Neural cell (in vitro differentiated cells): Measurements from ENCODE around the gene CELF4. TPM values are rescaled to one million over a fixed set of nuclear protein-coding genes. Genes with fewer than 3 reads are reported as not detected.

Experiments
- H2AFZ ChIP-seq: fragments of 200-600, 300-800 bp; sonication (generic), shearing (Covaris generic); 2 replicates; pipeline ENCODE4 v1.6.0; 2014; ENCODE audit warnings: low read depth, mild to moderate bottlenecking, antibody characterized with exemption, low read length, moderate library complexity
- H3F3A ChIP-seq: fragments of 200-600 bp; shearing (Covaris generic); 2 replicates; pipeline ENCODE4 v1.6.1; 2016; ENCODE audit warnings: mild to moderate bottlenecking, moderate library complexity, mixed read lengths, antibody characterized with exemption, low read length; ENCODE audit not compliant: insufficient read depth, poor library complexity, severe bottlenecking
- H3K27ac ChIP-seq: fragments of 200-600, 300-800 bp; sonication (generic), shearing (Covaris generic); 2 replicates; pipeline ENCODE4 v1.5.1; 2014; ENCODE audit warnings: mild to moderate bottlenecking, low read length, moderate library complexity
- H3K27me3 ChIP-seq: fragments of 300-800, 200-600 bp; sonication (generic), shearing (Covaris generic); 2 replicates; pipeline ENCODE4 v1.6.0; 2014; ENCODE audit warnings: mild to moderate bottlenecking, low read depth, low read length, moderate library complexity; ENCODE audit not compliant: insufficient read depth
- H3K36me3 ChIP-seq: fragments of 300-800, 200-600 bp; sonication (generic), shearing (Covaris generic); 2 replicates; pipeline ENCODE4 v1.5.1; 2014; ENCODE audit warnings: mild to moderate bottlenecking, antibody characterized with exemption, low read length, moderate library complexity; ENCODE audit not compliant: insufficient read depth
- H3K4me2 ChIP-seq: fragments of 300-800, 200-600 bp; sonication (generic), shearing (Covaris generic); 2 replicates; pipeline ENCODE4 v1.6.0; 2014; ENCODE audit warnings: mild to moderate bottlenecking, low read length
- H3K4me3 ChIP-seq: fragments of 300-800, 200-600 bp; sonication (generic), shearing (Covaris generic); 2 replicates; pipeline ENCODE4 v1.5.1; 2014; ENCODE audit warnings: mild to moderate bottlenecking, low read length, moderate library complexity
- H3K79me2 ChIP-seq: fragments of 200-600 bp; shearing (Covaris generic); replicated peaks from 2 replicates; pipeline ENCODE4 v1.6.0; 2014; ENCODE audit warnings: mild to moderate bottlenecking, low read length, moderate library complexity; ENCODE audit not compliant: insufficient read depth
- H3K9ac ChIP-seq: fragments of 300-800, 200-600 bp; sonication (generic), shearing (Covaris generic); 2 replicates; pipeline ENCODE4 v1.6.1; 2016; ENCODE audit warnings: mild to moderate bottlenecking, low read length, mixed read lengths
- H3K9me2 ChIP-seq: fragments of 200-600 bp; shearing (Covaris generic); 2 replicates; pipeline ENCODE4 v1.6.1; 2016; ENCODE audit warnings: mild to moderate bottlenecking, low read length, mixed read lengths; ENCODE audit not compliant: insufficient read depth
- H3K9me3 ChIP-seq: fragments of 200-600, 300-800 bp; sonication (generic), shearing (Covaris generic); 2 replicates; pipeline ENCODE4 v1.6.1; 2016; ENCODE audit warnings: mild to moderate bottlenecking, mixed run types, low read length, moderate library complexity, mixed read lengths
- H4K20me1 ChIP-seq: fragments of 200-600 bp; shearing (Covaris generic); 2 replicates; pipeline ENCODE4 v1.6.1; 2016; ENCODE audit warnings: mild to moderate bottlenecking, mixed run types; ENCODE audit not compliant: insufficient read depth
- CTCF ChIP-seq: fragments of 450-650 bp; IDR thresholded peaks from 2 replicates; pipeline ENCODE4 v1.5.1; 2014; ENCODE audit warnings: antibody characterized with exemption, mild to moderate bottlenecking, moderate library complexity; ENCODE audit not compliant: poor library complexity, severe bottlenecking
- EP300 ChIP-seq: fragments of 450-650 bp; conservative IDR thresholded peaks from 2 replicates; pipeline ENCODE4 v1.6.1; 2014; ENCODE audit warnings: antibody characterized with exemption, mild to moderate bottlenecking, moderate library complexity; ENCODE audit not compliant: poor library complexity, severe bottlenecking
- EZH2 ChIP-seq: fragments of 200-600, 300-800 bp; shearing (Covaris generic), sonication (generic); IDR thresholded peaks from 2 replicates; pipeline ENCODE4 v1.6.1; 2014; ENCODE audit warnings: antibody characterized with exemption, low read length, borderline replicate concordance, mild to moderate bottlenecking; ENCODE audit not compliant: insufficient read depth, poor library complexity, severe bottlenecking
- MXI1 ChIP-seq: fragments of 450-650 bp; conservative IDR thresholded peaks from 2 replicates; pipeline ENCODE4 v1.6.1; 2014; ENCODE audit warnings: antibody characterized with exemption, mild to moderate bottlenecking; ENCODE audit not compliant: poor library complexity, severe bottlenecking
- POLR2AphosphoS5 ChIP-seq: IDR thresholded peaks from 2 replicates; pipeline ENCODE4 v1.6.1; 2012
- RAD21 ChIP-seq: fragments of 450-650 bp; conservative IDR thresholded peaks from 2 replicates; pipeline ENCODE4 v1.6.1; 2014; ENCODE audit warnings: antibody characterized with exemption, mild to moderate bottlenecking, moderate library complexity
- REST ChIP-seq: IDR thresholded peaks from 2 replicates; pipeline ENCODE4 v1.6.1; 2012; ENCODE audit warnings: borderline replicate concordance
- SMC3 ChIP-seq: fragments of 450-650 bp; conservative IDR thresholded peaks from 2 replicates; pipeline ENCODE4 v1.6.1; 2014; ENCODE audit warnings: antibody characterized with exemption, mild to moderate bottlenecking, moderate library complexity; ENCODE audit not compliant: poor library complexity
- TAF1 ChIP-seq: IDR thresholded peaks from 2 replicates; pipeline ENCODE4 v1.6.1; 2012; ENCODE audit warnings: low read depth
- polyA plus RNA-seq: library from polyadenylated mRNA; depleted of rRNA; stranded (reverse); fragments of >200 nt; gene quantifications from 2 replicates; pipeline ENCODE4 v1.2.3, GENCODE V29; 2014

CELF4 gene
- polyA plus RNA-seq, 1 donor from 2014 or later: 191 TPM

GRCh38 chr18:37481491-37481890, 84.1 kb downstream of the CELF4 start:
- Histone ChIP-seq H4K20me1 (peaks cover 18% of the 10 kb centered on the region), H3K27me3 (peaks cover 4% of the 10 kb centered on the region), H3K9me2 (no peaks in the 10 kb centered on the region), H2AFZ (no peak overlapping the region), H3K9me3 (no peaks in the 10 kb centered on the region), H3K79me2 (peaks cover 4% of the 10 kb centered on the region), H3K4me3 (no peak overlapping the region), H3K9ac (no peak overlapping the region), H3K36me3 (no peaks in the 10 kb centered on the region), H3K27ac (no peak overlapping the region), H3K4me2 (no peak overlapping the region), H3F3A (no peaks in the 10 kb centered on the region)
- TF ChIP-seq MXI1 (no peak), POLR2AphosphoS5 (no peak)

- no peak overlapping the region for H3K9ac ChIP-seq
- H3K36me3 ChIP-seq: no peaks in the 10 kb centered on the region
- peak overlapping the region; percentile 66 for H3K27ac ChIP-seq
- H4K20me1 ChIP-seq: peaks cover 22% of the 10 kb centered on the region
- TF ChIP-seq POLR2AphosphoS5 (no peak), CTCF (no peak), TAF1 (no peak), RAD21 (no peak), EP300 (no peak), EZH2 (no peak), REST (no peak), MXI1 (no peak), SMC3 (no peak)
- peaks cover under 1% of the 10 kb centered on the region for H3K27me3 ChIP-seq
- no peak overlapping the region for H3K4me2 ChIP-seq
- H3K9me2 ChIP-seq: no peaks in the 10 kb centered on the region
- H2AFZ ChIP-seq: no peak overlapping the region
- no peaks in the 10 kb centered on the region for H3F3A ChIP-seq
- H3K79me2 ChIP-seq: peaks cover 4% of the 10 kb centered on the region
- no peaks in the 10 kb centered on the region for H3K9me3 ChIP-seq
- no peak overlapping the region for H3K4me3 ChIP-seq
These were observed 84.5 kb downstream of the CELF4 start for GRCh38 chr18:37481072-37481471.
